Measurements from ENCODE around the gene PTPRO.

Gene PTPRO

GRCh38 chr12:15526033-15526432 lies 203.7 kb downstream of the PTPRO start:
- no peak for DNase-seq (ENCODE audit: low read depth in 2 of 2)

- DNase-seq (ENCODE audit: low read depth in 2 of 2) = no peak
Measured at GRCh38 chr12:15527201-15528080, 205.1 kb downstream of the PTPRO start.

GRCh38 chr12:15528666-15529065 lies 206.4 kb downstream of the PTPRO start:
- no peak for DNase-seq (ENCODE audit: low read depth in 2 of 2)

GRCh38 chr12:15530361-15530760 lies 208.1 kb downstream of the PTPRO start:
- no peak for DNase-seq (ENCODE audit: low read depth in 2 of 2)

GRCh38 chr12:15532364-15532977 lies 210.2 kb downstream of the PTPRO start:
- DNase-seq (ENCODE audit: low read depth in 2 of 2) = peak in 1 of 2 donors; percentile 21

GRCh38 chr12:15534322-15534721 lies 212.0 kb downstream of the PTPRO start:
- no peak for DNase-seq (ENCODE audit: low read depth in 2 of 2)

GRCh38 chr12:15534874-15535273 lies 212.6 kb downstream of the PTPRO start:
- DNase-seq (ENCODE audit: low read depth in 2 of 2) = no peak

- no peak for DNase-seq (ENCODE audit: low read depth in 2 of 2)
Measured at GRCh38 chr12:15535352-15535781, 213.1 kb downstream of the PTPRO start.

GRCh38 chr12:15536446-15536845 lies 214.1 kb downstream of the PTPRO start:
- DNase-seq (ENCODE audit: low read depth in 2 of 2) = no peak

- DNase-seq (ENCODE audit: low read depth in 2 of 2) = no peak
Measured at GRCh38 chr12:15538881-15539280, 216.6 kb downstream of the PTPRO start.

GRCh38 chr12:15540005-15540404 lies 217.7 kb downstream of the PTPRO start:
- DNase-seq (ENCODE audit: low read depth in 2 of 2) = no peak

- DNase-seq (ENCODE audit: low read depth in 2 of 2) = no peak
Measured at GRCh38 chr12:15540469-15540872, 218.2 kb downstream of the PTPRO start.

GRCh38 chr12:15541996-15542631 lies 219.8 kb downstream of the PTPRO start:
- DNase-seq (ENCODE audit: low read depth in 2 of 2) = no peak

- DNase-seq (ENCODE audit: low read depth in 2 of 2) = no peak
Measured at GRCh38 chr12:15543347-15543746, 221.0 kb downstream of the PTPRO start.

- DNase-seq (ENCODE audit: low read depth in 2 of 2) = no peak
Measured at GRCh38 chr12:15544589-15544988, 222.3 kb downstream of the PTPRO start.

GRCh38 chr12:15545334-15545733 lies 223.0 kb downstream of the PTPRO start:
- DNase-seq (ENCODE audit: low read depth in 2 of 2) = no peak

GRCh38 chr12:15546102-15546701 lies 223.9 kb downstream of the PTPRO start:
- no peak for DNase-seq (ENCODE audit: low read depth in 2 of 2)

GRCh38 chr12:15547063-15547462 lies 224.8 kb downstream of the PTPRO start:
- no peak for DNase-seq (ENCODE audit: low read depth in 2 of 2)

GRCh38 chr12:15547691-15548090 lies 225.4 kb downstream of the PTPRO start:
- DNase-seq (ENCODE audit: low read depth in 2 of 2) = no peak

GRCh38 chr12:15550793-15551192 lies 228.5 kb downstream of the PTPRO start:
- no peak for DNase-seq (ENCODE audit: low read depth in 2 of 2)

- no peak for DNase-seq (ENCODE audit: low read depth in 2 of 2)
Measured at GRCh38 chr12:15555446-15555845, 233.1 kb downstream of the PTPRO start.

GRCh38 chr12:15556411-15557102 lies 234.2 kb downstream of the PTPRO start:
- DNase-seq (ENCODE audit: low read depth in 2 of 2) = no peak

All from activated CD4-positive, alpha-beta T cell treated with anti-CD3 and anti-CD28 coated beads for 24 hours (primary cell).